NK-92 (cell line): ENCODE measurements around the gene SLC25A12.
"Not testable (repeated sequence)": the region's sequence is repeated elsewhere in the genome, so short reads cannot be mapped to it uniquely, and the experiment has no call there.

ENCODE experiments used
- DNase-seq: peaks from one replicate; lab custom pipeline; 2025; ENCODE audit not compliant: unreplicated experiment; lab: John Stamatoyannopoulos, UW

Gene SLC25A12

DNA sequence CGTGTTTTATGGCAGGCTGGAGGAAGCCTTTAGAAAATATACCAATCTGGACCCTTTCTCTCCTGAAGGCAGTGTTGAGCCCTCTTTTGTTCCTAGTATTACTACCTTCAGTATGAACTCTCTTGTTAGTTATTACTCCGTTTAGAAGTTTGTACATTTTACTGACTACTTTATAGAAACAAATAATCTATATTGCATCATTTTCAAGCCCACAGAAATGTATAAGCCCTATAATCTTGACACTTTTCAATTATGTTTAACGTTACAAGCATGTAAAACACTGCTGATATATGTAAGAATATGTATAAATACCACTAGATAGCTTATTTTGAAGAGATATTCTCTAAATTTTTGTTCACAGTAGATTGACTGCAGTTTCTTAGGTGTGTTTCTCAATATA lies 64.0 kb downstream of the SLC25A12 start:
- DNase-seq, result no peak

DNA sequence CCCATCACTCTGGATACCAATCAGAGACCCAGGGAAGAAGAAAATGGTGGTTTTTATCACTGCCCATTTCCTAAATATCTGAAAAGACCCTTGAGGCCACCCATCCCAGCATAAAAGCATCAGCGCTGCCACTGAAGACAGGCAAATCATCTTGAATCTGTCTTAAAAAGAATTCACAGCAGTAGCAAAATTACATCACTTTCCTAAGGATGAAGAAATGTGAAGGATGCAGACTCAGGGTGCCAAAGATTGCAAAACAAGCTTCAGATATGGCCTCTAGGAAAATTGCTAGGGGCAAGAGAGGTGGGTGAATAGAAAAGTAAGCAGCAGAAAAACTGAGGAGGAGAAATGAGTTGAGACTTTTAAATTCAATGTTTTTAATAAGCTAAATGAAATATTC lies 70.0 kb downstream of the SLC25A12 start:
- no peak for DNase-seq

- DNase-seq, result no peak
Observed at GRCh38 chr2:171822525-171823322, 71.3 kb downstream of the SLC25A12 start.

DNA sequence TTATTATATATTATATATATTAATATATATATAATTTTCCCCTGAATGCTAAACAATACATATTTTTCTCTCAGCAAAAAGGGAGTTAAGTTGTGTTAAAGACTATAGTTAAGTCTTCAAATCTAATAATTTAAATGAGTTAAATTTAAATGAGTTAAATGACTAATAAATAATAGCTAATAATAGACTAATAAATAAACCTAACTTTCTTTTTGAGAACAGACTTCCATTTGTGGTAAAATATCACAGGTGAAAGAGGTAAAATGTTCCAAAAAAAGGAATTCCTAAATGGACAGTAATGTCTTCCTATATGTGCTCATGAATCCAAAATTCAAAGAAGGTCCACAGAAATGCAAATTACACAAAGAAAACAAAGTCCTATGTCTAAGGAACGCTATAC lies 74.6 kb downstream of the SLC25A12 start:
- no peak for DNase-seq

- no peak for DNase-seq
Observed at GRCh38 chr2:171814883-171815282, 79.2 kb downstream of the SLC25A12 start.

DNA sequence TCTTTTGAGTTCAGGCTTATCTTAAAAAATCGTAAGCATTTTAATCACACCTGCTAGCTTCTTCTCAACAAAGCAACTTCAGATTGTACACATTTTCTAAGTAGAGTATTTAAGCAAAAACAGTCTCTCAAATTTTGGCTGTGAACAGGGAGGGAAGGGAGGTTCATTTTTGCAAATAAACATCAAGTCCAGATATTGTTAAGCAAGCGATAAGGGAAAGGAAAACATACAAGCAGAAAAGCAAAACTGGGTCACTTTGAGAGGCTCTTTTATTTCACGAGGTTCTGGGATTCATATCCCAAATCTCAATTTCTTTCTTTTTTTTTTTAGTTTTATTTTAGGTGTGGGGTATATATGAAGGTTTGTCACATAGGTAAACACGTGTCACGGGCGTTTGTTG lies 79.9 kb downstream of the SLC25A12 start:
- no peak for DNase-seq

DNA sequence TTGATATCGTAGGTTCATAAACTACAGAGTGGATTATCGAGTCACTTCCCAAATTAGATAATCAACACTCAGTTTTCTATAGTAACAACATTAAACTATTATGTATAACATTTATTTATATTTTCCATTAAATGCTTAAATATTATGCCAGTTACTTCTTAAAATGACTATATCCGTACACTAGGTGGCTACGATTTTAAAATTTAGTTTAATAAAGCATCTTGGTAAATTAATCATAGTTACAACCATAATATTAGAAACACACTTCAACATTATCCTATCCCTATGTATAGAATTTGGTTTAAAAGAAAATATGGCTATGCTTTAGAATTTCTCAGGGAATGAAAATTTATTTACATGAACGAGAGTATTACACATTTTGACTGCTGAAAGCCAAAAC lies 80.3 kb downstream of the SLC25A12 start:
- DNase-seq, result no peak

DNA sequence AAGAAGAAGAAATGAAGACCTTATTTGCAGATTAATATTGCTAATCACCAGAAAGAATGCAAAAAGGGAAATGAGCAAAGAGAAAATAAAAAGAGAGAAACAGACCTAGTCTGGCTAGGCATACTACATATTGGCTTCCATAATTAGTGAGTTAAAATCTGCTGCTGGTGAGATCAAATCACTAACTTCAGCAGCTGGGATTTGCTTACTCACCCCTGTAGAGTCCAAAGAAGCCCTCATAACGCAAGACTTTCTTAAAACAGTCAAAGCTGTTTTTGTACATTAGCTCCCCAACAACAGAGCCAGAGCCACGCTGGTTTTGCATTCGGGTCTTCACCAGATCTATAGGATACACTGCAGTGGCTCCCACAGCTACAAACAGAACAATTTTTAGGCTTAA lies 80.9 kb downstream of the SLC25A12 start:
- DNase-seq, result no peak

- no peak for DNase-seq
Observed at GRCh38 chr2:171811245-171811628, 82.8 kb downstream of the SLC25A12 start.

- no peak for DNase-seq
Observed at GRCh38 chr2:171810422-171811244, 83.4 kb downstream of the SLC25A12 start.

DNA sequence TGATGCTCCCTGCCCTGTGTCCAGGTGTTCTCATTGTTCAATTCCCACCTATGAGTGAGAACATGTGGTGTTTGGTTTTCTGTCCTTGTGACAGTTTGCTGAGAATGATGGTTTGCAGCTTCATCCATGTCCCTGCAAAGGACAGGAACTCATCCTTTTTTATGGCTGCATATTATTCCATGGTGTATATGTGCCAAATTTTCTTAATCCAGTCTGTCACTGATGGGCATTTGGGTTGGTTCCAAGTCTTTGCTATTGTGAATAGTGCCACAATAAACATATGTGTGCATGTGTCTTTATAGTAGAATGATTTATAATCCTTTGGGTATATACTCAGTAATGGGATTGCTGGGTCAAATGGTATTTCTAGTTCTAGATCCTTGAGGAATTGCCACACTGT lies 85.2 kb downstream of the SLC25A12 start:
- not testable (repeated sequence) for DNase-seq

DNA sequence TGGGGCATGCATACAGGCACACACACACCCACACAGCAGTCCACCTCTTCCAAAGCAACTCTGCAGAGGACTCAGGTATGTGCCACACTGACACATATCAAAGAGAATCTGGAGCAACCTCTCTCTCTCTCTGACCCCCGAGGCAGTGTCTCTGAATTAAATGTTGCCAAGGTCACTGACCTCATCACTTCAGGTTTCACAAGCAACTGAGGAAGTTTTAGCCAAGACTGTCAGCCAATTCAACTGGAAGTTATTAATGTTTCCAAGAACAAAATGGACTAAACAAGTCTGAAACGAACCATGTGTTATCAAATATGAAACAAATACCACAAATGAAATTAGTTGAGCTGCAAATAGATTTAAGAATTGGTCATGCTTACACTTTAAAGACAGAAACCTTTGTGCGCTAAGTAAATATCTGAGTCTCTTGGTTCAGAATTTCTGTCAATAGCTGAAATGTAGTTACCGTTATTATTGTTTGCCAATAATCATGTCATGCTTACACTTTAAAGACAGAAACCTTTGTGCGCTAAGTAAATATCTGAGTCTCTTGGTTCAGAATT lies 86.1 kb downstream of the SLC25A12 start:
- no peak for DNase-seq

DNA sequence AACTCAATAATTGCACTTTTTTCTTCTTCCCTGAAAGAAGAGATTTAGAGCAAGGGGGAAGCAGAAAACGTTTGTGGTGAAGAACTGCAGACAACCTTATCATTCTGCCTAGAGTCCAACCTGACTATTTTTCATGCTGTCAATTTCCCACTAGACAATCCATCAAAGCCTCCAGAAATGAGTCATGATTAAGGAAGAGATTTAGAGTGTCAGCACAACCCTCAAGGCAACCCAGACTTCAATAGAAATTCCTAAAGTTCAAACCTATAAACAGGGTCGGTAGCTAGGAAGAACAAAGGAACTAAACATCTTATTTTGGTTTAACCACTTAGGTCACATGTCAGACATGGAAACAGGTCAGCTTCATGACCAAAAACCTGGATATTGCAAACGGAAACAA lies 86.9 kb downstream of the SLC25A12 start:
- DNase-seq, result no peak

DNA sequence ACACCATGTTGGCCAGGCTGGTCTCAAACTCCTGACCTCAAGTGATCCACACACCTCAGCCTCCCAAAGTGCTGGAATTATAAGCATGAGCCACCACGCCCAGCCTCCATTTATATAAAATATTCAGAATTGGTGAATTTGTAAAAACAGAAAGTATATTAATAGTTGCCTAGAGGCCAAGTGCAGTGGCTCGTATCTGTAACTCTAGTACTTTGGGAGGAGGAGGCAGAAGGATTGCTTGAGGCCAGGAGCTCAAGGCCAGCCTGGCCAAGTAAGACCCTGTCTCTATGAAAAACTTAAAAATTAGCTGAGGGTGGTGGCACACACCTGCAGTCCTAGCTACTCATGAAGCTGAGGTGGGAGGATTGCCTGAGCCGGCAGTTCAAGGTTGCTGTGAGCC lies 89.6 kb downstream of the SLC25A12 start:
- no peak for DNase-seq

- no peak for DNase-seq
Observed at GRCh38 chr2:171803757-171804156, 90.3 kb downstream of the SLC25A12 start.

DNA sequence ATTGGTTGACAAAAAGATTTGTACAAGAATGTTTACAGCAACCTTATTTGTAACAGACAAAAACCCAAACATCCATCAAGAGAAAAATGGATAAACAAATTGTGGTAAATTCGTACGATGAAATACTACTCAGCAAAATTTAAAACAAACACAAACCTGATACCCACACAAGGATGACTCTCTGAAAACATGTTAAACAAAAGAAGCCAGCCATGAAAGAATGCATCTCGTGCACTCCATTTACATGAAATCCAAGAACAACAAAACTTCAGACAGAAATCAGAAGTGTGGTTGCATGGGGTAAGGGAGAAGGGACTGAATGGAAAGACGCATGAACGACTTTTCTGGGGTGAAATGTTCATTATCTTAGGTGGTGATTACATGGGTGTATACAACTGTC lies 93.4 kb downstream of the SLC25A12 start:
- DNase-seq, result no peak

- no peak for DNase-seq
Observed at GRCh38 chr2:171798156-171798820, 95.8 kb downstream of the SLC25A12 start.

DNA sequence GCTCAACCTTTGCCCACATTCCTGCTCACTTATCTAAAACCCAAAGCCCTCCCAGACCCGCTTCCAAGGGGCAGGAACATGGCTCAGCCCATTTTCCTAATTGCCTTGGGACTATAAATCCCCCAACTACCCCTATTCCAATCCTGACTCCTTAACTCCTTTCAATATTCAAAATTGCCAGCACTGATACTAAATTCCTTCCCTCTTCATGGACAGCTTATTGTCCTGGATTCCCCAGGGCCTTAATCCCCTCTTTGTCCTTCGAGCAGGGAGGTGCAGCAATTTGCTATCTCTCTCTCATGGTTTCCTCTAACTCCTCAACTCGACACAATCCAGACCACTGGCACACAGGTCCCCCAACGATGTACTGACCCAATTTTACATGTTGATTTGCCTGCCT lies 99.1 kb downstream of the SLC25A12 start:
- no peak for DNase-seq

- no peak for DNase-seq
Observed at GRCh38 chr2:171793691-171794678, 100.1 kb downstream of the SLC25A12 start.

DNA sequence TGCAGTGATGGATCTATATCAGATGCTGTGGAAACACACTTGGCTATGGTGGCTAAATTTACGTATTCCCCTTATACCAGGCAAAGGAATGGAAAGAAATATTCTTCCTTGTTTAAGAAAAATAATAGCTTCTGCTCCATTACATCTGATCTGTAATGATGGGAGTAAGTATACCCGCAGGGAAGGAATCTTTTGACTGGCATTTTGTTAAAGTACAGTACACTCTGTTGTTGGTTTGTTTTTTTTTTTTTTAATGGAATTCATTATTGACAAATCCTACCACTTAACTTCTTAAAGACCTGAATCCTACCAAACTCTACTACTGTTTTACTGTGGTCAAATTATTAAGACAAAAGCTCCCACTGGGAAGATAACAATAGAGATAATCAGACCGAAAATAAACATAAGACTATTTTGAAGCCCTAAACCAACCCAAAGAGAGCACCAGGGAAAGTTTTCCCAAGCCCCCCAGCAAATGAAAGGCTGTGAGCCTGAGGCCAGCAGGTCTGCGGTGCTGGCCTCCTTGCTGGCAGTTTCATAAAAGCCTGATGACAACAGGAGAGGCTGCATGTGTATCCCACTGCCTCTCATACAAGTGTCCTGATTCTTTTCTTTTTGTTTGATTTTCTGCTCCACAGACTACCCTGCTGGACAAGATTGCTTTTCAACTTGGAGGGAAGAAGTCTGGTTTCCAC lies 101.0 kb downstream of the SLC25A12 start:
- no peak for DNase-seq
